Measurements from ENCODE around the gene NAV2.

Gene NAV2

DNA sequence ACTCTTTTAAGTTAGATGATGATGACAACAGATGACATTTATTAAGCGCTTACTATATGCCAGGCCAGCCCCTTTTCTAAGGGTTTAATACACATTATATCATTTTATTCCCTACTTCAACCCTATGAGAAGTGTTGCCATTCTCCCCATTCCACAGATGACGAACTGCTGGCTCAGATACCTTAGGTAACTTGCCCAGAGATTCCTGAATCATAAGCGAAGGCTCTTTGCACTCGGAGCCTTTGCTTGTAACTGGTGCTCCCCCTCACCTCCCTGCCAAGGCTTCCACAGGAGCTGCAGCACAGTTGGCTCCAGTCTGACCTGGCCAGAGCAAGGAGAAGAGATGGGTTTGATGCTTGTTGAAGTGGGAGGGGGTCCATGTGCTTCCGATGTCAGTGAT, 404.7 kb downstream of the NAV2 start:
- TF ChIP-seq, protein P1, sequence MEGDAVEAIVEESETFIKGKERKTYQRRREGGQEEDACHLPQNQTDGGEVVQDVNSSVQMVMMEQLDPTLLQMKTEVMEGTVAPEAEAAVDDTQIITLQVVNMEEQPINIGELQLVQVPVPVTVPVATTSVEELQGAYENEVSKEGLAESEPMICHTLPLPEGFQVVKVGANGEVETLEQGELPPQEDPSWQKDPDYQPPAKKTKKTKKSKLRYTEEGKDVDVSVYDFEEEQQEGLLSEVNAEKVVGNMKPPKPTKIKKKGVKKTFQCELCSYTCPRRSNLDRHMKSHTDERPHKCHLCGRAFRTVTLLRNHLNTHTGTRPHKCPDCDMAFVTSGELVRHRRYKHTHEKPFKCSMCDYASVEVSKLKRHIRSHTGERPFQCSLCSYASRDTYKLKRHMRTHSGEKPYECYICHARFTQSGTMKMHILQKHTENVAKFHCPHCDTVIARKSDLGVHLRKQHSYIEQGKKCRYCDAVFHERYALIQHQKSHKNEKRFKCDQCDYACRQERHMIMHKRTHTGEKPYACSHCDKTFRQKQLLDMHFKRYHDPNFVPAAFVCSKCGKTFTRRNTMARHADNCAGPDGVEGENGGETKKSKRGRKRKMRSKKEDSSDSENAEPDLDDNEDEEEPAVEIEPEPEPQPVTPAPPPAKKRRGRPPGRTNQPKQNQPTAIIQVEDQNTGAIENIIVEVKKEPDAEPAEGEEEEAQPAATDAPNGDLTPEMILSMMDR (IDR thresholded peaks at IDR 0.05; ENCODE audit: low read depth, low read length): no peak
- in situ Hi-C loops (cut with HindIII; ENCODE audit: low sequenced_read_pairs): no loop called here
- DNase-seq (ENCODE audit: low read depth, low spot score): no peak

DNA sequence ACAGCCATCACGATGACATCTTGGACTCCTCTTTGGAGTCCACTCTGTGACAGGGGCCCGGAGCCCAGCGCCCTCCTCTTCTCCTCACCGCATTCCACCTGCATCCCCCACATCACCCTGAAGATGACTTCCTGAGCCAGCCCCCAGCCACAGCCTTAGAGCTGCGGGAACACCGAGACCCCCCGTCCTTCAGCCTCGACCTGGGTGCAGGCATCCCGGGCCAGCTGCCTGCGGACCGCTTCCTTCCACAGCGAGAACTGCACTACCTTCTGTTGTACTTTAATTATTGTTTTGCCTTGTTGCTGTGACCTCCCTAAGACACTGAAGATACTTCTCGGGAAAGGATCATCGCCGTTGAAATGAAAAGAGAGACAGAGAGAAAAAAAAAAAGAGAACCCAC, 405.6 kb downstream of the NAV2 start:
- no peak for DNase-seq (ENCODE audit: low read depth, low spot score)
- no peak overlapping the region for H3K4me3 ChIP-seq (ENCODE audit: low read depth, low read length)
- in situ Hi-C loops (cut with HindIII; ENCODE audit: low sequenced_read_pairs): no loop called here
- TF ChIP-seq, protein P1 (IDR thresholded peaks at IDR 0.05; ENCODE audit: low read depth, low read length): no peak

More for the DNA sequence above, 404.7 kb downstream of the NAV2 start:
- no peak overlapping the region for H3K4me3 ChIP-seq (ENCODE audit: low read depth, low read length)

DNA sequence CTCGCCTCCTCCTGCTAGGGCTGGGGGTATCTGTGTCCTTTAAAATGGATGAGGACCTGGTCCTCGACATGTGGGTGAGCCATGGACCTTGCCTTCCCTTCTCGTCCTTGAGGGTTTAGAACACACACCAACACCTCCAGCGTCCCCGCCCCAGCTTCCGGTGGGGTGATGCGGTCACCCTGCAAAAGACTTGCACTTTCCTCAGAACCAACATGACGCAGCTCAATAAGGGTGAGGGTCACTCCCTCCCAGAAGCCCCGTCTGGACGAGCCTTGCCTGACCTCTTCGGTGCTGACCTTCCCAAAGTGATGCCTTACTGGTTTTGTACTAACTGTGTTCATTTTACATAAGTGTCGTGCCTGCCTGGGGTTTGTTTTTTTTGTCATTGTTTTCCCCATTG, 406.7 kb downstream of the NAV2 start:
- DNase-seq (ENCODE audit: low read depth, low spot score): no peak
- in situ Hi-C loops (cut with HindIII; ENCODE audit: low sequenced_read_pairs): no loop called here
- no peak overlapping the region for H3K4me3 ChIP-seq (ENCODE audit: low read depth, low read length)
- TF ChIP-seq, protein P1 (IDR thresholded peaks at IDR 0.05; ENCODE audit: low read depth, low read length): no peak

DNA sequence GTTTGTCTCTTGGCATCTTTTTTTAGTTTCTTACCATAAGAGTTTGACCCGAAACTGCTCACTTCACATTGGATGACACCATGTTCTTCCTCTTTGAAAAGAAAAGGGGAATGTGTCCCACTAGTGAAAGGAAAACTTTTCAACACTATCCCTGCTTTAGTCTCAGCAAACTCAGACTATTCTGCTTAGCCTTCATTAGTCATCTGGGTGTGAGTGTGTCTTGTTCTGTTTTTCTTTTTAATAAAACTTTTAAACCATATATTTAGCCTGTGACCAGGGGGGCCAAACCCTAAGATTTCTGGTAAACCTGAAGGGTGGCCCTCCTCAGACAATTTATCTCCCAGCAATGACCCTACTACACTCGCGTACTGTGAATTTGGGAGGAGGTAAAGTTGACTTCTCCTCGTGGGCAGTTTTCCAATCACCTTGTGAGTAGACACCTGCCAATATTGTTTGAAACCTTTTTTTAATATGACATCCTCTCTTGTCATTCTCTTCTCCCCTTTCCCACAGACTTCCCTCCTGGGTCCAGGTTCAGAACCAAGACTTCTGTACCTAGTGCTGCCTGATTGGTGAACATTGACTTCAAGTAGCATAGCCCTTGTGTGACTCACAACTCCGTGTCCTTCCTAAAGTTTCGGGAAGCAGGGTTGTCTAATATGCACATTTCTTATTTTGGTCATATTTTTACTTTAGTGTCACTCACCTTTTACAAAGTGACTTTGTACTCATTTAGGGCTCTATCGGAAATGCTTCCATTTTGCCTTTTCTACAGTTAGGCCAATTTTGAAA, 407.7 kb downstream of the NAV2 start:
- in situ Hi-C loops (cut with HindIII; ENCODE audit: low sequenced_read_pairs): no loop called here
- TF ChIP-seq, protein P1 (IDR thresholded peaks at IDR 0.05; ENCODE audit: low read depth, low read length): no peak

DNA sequence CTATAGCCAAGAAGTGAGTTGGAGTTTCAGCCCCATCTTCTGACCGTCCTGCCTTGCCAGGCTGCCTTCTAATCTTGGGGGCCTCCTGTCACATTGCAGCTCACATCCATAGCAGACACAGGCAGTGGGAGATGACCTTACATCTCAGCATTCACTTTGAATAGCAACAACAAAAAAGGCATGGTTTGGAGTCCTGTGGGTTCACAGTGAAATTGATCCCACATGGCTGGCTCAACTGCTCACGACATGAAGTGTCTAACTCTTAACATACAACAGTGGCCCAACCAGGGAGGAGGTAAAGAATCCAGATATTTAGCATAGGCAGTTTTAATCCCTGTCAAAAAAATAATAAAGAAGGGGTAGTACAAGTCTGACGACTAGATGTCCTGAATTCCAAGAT, 409.5 kb downstream of the NAV2 start:
- no peak overlapping the region for H3K4me3 ChIP-seq (ENCODE audit: low read depth, low read length)
- DNase-seq (ENCODE audit: low read depth, low spot score): no peak
- in situ Hi-C loops (cut with HindIII; ENCODE audit: low sequenced_read_pairs): no loop called here
- TF ChIP-seq, protein P1 (IDR thresholded peaks at IDR 0.05; ENCODE audit: low read depth, low read length): no peak

More for the DNA sequence above, 407.7 kb downstream of the NAV2 start:
- H3K4me3 ChIP-seq (ENCODE audit: low read depth, low read length): no peak overlapping the region
- no peak for DNase-seq (ENCODE audit: low read depth, low spot score)

DNA sequence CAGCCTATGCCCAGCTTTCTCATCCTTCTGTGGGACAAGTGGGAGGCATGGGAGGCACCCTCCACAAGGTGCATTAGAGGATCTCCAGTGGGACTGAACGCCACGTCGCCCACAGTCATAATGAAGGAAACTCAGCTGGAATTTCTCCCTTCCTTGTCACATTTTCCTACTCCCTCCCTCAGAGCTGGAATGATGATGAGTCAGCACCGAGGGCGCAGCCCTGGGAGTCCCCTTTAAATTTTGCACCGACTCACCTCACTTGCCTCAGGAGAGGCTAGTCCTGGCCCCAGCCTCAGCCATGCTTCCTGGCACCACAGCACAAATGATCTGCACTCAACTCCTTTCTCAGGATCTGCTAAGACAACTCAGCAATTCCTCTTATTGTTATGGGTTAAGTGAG, 413.3 kb downstream of the NAV2 start:
- in situ Hi-C loops (cut with HindIII; ENCODE audit: low sequenced_read_pairs): loop anchor here (25.0 kb wide), 1 partner anchor 236 kb away; the partner anchor contains the start of gene HTATIP2
- no peak overlapping the region for H3K4me3 ChIP-seq (ENCODE audit: low read depth, low read length)
- TF ChIP-seq, protein P1 (IDR thresholded peaks at IDR 0.05; ENCODE audit: low read depth, low read length): no peak
- DNase-seq (ENCODE audit: low read depth, low spot score): peak; percentile 72
